Measurements from ENCODE around the gene LARGE1. TPM values are rescaled to one million over a fixed set of nuclear protein-coding genes. Genes with fewer than 3 reads are reported as not detected.

The LARGE1 gene
- total RNA-seq, 1 donor from 2014 or later, result 81.6 TPM

DNA sequence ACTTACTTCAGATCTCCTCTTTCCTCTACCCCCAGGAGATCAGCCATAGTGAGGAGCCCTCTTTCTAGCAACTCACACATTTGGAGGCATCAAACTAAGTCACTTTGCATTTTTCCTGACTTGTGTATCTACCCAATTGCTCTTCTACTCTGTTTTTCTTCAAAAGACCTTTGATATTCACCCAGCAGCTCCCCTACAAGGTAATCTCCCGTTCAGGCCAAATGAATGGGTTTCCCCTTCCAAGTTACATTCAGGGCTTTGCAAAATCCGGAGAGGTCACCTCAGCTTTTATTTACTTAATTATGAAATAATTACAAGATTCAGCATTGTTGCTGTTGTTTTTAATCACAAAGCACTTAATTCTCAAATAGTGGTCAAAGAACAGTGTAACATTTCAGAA, 6.1 kb downstream of the LARGE1 start:
- DNase-seq (ENCODE audit: low spot score), result no peak

DNA sequence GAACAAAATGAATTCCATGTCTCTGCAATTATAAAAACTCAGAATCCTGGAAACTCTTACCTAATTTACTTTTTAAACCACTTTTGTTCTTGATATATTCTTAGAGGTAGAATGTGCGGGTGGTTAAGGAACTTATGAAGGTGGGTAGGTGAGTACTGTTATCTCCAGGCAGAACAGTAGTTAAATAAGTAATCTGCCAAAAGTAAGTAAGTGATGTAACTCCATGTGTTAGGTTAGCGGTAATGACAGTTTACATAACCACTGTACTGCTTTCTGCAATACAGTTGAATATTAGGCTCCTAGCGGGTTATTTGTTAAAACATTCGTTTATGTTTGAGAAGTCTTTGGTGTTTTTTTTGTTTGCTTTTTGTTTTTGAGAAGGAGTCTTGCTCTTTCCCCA, 7.1 kb downstream of the LARGE1 start:
- DNase-seq (ENCODE audit: low spot score), result no peak

DNA sequence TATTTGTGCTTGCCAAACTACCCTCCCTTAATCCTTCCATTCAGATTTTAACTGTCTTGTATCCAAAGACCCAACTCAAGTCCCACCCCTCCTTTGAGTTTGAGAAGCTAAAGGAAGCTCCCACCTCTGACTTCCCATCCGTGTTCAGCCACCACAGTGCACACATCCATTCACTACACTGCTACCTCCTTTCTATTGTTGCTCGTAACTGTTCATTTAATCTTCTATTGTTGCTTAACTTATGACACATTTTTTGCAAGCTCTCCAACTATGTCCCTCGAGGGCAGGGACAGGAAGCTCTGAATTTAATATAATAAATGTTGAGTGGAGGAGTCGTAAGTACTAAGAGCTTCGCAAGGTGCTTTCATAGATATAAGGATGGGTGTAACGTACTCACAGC, 10.4 kb downstream of the LARGE1 start:
- DNase-seq (ENCODE audit: low spot score), result no peak

DNA sequence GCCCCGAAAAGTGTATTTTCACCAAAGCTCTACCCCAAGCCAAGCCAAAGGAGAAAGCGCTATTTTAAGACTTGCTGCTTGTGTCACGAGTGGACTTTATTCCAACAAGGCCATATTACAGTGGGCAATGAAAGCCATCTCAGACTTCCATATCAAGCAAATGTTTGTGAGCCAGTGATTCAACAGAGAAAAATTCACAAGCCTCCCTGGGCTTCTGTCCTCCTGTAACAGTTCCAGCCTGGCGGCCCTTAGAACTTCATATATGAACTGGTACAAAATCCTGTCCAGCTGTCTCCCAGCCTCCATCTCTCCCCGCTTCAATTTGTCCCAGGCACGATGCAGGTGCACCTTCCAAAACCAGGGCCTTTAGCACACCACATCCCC, 11.2 kb downstream of the LARGE1 start:
- DNase-seq (ENCODE audit: low spot score), result no peak

DNA sequence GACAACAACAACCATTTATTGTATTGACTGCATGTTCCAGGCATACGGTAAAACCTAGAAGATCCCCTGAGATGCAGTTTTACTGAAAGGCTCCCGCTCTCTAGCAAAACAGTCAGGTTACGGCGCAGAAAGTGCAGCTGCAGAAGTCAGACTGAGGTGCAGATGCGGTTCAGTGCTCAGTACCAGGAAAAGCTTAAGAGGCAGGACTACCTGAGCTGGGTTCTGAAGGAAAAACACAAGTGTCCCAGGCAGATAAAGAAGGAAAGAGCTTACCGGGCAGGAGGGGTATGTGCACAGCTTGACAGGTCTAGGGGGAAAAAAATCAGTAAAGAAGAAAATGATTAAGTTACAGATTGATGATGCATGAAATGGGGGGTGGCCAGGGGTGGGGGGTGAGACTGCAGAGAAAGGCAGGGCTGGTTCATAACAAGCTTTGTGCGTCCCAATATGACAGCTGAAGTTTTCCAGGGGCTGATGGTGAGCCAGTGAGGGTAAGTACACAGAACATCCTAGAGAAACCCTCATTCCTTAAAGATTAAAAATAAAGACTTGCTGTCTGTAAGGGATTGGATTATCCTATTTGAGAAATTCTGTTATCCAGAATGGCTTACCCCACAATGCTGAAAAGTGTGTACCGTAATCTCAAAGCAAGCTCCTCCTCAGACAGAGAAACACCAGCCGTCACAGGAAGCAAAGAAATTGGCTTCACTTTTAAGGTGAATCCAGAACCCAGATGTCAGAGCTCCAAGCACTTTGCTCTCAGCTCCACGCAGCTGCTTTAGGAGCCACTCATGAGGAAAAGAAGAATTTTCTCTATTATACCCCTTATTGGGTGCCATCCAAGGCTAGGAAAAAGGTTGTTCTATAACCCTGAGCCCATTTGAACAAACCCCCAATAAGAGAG, 11.9 kb downstream of the LARGE1 start:
- DNase-seq (ENCODE audit: low spot score), result no peak

DNA sequence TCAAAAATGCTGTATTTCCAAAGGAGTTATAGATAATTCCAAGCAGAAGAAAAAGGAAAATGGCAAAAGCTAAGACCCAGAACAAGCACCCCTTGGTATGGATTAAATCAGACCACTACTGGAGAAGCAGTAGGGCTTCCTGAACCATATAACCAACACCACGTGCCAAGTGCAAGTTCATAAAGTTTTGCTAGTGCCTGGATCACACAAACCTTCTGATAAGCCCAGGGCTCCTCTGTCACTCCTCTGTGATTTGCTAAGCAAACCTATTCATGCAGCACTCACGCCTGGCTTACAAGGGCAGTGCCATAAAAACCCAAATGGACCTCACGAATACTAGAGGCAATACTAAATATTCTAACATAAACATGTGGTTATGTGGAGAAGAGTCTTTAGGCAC, 13.3 kb downstream of the LARGE1 start:
- DNase-seq (ENCODE audit: low spot score), result no peak

DNA sequence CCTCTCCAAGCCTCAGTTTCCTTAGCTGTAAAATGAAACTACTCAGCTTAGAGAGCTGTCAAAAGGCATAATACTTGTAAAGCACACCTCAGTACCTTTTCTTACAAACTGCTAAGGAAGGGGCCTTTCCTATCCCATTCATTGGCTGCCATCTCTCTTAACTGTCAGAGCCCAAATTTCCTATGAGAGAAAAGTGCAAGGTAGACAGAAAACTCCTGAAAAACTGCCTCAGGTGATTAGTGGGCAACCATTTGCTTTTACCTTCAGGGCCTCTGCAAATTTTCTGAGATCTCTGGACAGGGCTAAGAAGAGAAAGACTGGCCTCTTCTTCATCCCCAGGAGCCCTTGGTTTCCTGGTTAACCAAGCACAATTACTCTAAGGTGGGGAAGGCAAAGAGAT, 13.8 kb downstream of the LARGE1 start:
- DNase-seq (ENCODE audit: low spot score), result no peak

DNA sequence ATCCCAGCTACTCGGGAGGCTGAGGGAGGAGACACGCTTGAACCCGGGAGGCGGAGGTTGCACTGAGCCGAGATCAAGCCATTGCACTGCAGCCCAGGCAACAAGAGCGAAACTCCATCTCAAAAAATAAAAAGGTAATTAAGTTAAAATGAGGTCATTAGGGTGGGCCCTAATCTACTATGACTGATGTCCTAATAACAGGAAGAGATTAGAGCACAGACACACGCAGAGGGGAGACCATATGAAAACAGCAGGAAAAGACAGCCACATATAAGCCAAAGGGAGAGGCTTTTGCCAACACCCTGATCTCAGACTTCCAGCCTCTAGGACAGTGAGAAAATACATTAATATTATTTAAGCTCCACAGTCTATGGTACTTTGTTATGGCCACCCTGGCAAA, 17.3 kb downstream of the LARGE1 start:
- DNase-seq (ENCODE audit: low spot score), result no peak

DNA sequence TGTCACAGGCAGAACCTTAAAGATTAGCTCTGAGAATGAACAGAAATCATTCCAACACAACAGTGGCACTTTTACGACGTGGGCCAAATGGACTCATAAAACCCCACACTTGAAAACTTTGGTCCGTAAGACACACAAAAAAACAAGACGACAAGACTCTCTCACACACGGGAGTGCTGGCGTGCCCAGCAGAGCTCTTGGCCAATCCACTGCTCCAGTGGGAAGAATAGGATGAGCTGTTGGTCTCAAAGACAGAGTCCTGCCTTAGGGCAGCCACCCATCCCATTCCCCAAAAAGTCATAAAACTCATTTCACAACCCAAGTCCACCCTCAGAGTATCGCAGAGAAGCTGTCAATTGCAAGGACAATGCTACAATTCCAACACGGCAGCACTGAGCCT, 18.2 kb downstream of the LARGE1 start:
- DNase-seq (ENCODE audit: low spot score), result no peak

DNA sequence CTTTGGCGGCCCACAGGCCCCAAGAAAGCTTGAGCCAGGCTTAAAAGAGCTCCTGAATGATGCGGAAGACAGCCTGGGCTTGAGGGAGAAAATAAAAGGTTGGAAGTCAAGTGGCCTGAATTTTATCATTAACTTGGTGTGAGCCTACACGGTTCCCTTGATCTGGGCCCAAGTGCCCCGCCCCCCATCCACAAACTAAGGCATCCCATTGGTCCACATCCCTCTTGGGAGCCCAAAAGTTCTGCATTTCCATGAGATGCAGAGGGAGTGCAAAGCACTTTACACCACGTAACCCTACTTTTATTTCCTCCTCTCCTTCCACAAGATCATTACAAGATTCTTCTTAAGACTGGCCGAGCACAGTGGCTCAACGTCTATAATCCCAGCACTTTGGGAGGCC, 22.2 kb downstream of the LARGE1 start:
- no peak for DNase-seq (ENCODE audit: low spot score)

DNA sequence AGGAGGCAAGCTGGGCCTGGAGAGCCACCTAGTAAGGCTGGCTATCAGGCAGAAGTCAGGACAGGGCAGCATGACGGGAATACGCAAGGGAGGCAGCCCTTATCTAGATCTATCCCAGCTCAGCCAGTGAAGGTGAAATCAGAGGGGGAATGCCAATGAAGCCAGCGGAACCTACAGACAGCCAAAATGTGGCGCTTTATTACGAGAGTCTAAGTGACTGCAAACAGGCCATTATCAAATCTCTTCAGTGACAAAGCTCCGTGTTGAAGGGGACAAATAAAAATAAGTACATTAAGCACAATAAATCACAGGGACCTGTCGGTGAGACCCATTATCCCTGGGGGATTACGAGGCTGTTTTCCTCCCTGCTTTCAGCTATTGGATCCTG, 22.8 kb downstream of the LARGE1 start:
- DNase-seq (ENCODE audit: low spot score), result no peak

DNA sequence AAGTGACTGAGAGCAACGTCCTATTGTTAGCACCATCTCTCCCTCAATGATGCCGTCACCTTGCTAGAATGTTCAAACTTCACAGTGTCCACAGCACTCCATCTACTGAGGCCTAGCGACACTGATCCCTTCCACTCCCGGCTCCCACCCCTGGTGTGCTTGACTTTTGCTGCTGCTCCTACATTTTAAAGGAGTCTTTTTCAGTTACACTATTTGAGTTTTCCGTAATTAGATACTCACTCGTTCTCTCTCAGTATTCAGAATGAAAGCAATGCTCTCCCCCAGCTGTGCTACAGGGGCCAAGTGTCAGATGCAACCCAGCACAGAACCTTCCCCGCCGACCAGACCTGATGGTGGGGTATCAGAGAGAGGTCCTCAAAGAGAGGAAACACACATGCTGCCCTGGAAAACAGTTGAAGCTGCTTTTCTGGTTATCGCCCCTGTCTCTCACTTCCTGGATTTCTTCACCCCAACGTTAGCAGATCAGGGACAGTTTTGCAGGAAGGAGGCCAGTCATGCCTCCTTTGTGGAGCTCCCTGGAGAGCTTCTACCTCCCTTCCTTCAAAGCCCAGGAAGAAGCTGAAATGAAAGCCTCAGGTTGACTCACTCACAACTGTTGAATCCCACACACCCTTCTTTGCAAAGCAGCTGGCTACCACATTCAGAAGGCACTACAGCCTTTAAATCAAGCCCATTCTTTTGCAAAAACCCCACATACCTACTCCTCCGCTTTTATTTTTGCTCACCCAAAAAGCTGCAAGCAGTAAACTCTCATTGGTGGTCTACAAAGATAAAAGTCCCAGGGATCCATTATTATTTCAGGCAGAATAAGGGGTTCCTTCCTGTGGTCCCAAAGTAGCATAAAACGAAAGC, 23.5 kb downstream of the LARGE1 start:
- DNase-seq (ENCODE audit: low spot score), result no peak

DNA sequence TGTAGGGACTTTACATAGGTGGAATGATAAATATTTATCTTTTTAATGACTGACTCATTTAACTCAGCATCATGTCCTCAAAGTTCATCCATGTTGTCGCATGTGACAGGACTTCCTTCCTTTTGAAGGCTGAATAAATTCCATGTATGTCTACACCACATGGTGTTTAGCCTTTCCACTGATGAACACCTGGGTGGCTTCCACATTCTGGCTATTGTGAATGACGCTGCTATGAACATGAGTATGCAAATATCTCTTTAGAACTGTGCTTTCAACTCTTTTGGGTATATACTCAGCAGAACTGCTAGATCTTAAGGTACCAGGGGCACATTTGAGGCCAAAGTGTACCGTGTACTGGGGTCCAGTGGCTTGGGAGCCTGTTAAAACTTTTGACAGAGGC, 24.1 kb downstream of the LARGE1 start:
- no peak for DNase-seq (ENCODE audit: low spot score)

DNA sequence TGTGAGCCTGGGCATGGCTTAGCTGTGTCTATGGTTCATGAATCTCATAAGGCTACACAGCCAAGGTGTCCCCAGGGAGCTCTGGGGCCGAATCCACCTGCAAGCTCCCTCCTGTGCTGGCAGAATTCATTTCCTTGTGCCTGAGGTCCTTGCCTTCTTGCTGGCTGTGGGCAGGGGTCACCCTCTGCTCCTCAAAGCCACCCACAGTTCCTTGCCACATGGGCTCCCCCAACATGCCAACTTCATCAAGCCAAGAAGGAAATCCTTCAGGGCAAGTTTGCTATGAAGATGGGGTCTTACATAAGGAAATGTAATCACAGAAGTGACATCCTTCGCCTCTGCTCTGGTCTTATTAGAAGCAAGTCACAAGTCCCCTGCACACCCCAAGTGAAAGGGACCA, 24.8 kb downstream of the LARGE1 start:
- DNase-seq (ENCODE audit: low spot score), result no peak

DNA sequence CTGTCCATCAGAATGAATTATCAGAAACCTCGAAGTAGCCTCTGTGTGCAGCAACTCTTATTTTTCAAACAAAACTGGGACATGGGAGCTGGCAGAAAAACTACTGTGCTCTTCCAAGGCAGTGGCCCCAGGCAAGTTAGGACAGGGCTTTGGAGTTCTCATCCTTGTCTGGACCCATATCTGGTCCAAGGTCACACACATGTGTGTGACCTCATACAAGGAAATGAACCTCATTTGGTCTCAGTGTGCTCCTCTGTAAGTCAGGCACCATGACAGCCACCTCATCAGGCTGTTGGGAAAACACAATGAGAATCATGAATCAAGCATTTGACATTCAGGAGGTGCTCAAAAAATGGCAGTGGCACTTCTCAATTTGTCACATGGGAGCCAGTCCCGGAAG, 25.8 kb downstream of the LARGE1 start:
- DNase-seq (ENCODE audit: low spot score), result no peak

DNA sequence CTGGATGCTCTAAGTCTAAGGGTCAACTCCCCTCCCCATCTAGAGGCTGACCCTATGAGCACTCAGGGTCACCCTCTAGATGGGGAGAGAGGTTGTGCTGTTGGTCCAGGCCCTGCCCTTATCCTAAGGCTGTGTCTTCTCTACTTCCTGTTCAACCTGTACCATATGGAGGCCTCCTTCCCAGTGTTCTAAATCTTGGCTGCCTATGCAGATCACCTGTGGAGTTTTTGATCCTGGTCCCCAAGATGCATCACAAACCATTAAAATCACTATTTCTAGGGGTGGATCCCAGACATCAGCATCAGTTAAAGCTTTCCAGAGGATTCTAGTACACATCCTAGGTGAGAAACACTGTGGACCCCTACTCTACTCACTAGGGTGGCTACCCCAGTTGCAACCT, 26.2 kb downstream of the LARGE1 start:
- no peak for DNase-seq (ENCODE audit: low spot score)

DNA sequence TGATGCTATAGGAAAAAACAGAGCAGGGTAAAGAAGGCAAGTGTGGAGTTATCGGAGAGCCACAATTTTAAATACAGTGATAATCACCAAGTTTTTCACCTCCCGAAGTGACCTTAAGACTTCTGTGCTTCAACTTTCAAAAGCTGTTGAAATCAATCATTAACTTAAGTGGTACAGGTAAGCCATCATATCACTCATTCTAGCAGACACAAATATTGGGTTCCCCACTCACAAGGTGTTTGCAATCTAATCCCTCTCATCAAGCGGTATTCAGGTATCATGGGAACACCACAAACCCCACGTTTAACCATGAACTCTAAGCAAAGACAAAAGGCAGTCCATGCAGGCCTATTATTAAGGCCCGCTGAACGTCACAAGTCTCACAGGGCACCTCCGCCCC, 26.8 kb downstream of the LARGE1 start:
- DNase-seq (ENCODE audit: low spot score), result no peak

DNA sequence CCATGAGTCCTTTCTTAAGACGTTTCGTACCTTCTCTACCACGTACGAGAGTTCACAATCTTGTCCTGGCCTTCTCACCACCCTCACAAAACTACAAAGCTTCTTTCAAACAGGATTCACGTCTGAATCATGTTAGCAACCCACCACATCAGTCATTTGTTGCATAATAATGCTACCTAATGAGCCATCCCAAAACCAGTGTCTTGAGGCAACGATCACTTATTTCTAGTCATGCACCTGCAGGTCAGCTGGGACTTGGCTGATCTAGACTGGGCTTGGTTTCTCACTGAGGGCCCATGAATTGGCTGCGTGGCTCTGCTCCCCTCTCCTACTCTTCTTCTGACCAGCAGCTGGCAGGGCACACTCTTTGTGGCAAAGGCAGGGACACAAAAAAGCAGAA, 28.3 kb downstream of the LARGE1 start:
- no peak for DNase-seq (ENCODE audit: low spot score)

DNA sequence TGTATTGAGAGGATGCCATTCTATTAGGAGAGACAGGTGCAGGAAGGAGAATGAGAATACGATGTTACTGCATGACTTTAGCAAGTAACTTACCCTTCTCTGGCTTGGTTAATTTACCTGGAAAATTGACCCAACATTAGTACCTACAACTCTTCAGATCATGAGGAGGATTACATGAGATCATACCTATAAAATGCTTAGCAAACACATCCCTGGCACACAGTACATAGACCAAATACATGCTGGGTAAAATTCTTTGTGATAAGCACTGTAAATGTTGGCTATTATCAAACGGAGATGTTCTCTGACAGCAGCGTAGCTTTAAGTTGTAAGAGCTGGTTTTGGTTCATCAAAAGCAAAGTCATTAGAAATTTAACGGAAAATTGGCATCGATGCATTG, 28.8 kb downstream of the LARGE1 start:
- no peak for DNase-seq (ENCODE audit: low spot score)

DNA sequence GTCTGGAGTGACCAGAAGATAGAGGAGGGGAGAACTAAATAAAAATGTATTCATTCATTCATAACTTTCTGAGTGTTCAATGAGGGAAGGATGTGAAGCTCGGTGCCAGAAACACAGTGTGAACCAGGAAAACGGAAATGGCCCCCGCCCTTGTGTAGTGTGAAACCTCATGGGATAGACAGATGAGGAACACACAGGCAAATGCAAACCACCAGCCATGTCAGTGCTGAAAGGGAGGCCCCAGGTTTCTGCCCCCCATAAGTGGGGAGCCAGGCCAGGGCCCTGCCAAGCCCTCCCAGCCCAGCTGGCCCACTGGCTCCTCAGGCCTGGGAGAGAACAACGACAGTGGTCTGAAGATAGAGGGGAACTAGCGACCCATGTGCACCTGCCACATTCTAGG, 30.5 kb downstream of the LARGE1 start:
- no peak for DNase-seq (ENCODE audit: low spot score)

DNA sequence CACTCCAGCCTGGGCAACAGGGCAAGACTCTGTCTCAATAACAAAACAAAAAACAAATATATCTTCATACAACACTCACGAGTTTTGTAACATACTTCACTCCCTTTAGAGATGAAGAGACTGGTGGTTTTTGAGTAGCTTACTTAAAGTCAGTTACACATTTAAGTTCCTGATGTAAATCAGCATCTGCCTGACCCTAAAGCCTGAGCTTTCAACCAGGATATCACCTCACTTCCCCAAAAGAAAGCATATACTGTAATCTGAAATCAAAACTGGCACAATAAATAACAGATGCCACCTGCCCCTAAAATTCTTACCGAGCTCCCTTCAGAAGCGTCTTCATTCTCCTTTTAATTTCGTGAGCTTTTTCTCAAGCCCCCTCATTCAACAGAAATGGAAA, 31.5 kb downstream of the LARGE1 start:
- no peak for DNase-seq (ENCODE audit: low spot score)

DNA sequence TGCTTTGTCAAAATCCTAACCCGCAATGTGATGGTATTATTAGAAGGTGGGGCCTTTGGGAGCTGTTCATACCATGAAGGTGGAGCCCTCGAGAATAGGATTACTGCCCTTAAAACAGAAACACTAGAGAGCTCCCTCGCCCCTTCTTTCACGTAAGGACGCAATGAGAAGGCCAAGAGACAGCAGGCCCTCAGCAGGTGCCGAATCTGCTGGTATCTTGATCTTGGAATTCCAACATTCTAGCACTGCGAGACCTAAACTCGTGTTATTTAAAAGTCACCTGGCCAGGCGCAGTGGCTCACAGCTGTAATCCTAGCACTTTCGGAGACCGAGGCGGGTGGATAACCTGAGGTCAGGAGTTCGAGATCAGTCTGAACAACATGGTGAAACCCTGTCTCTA, 33.1 kb downstream of the LARGE1 start:
- DNase-seq (ENCODE audit: low spot score), result no peak

DNA sequence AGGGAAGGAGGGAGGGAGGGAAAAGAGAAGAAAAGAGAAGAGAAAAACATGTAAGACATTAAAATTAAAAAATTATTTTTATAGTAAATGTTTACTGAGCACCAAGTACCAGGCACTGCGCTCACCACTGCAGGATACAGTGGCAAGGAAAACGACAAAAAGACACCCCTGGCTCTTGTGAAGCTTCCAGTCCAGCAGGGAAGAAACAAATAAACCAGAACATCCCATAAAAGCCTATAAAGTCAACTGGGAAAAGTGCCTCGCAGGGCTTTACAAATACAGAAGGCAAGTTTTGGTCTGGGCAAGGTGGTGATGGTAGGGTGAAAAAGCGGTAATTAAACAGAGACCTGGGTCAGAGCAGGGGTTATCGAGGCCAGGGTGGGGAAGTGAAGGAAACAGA, 33.6 kb downstream of the LARGE1 start:
- DNase-seq (ENCODE audit: low spot score), result no peak

Measured in ureter (tissue), 1 donor.